HG03521 (cell line): Measurements from ENCODE around the gene OR2AK2.

Experiments
- ATAC-seq: cut with Tn5 transposase; IDR thresholded peaks from one replicate; pipeline ENCODE4 v1.9.1; 2021; ENCODE audit warnings: mild to moderate bottlenecking, moderate library complexity; ENCODE audit not compliant: unreplicated experiment

Gene OR2AK2

DNA sequence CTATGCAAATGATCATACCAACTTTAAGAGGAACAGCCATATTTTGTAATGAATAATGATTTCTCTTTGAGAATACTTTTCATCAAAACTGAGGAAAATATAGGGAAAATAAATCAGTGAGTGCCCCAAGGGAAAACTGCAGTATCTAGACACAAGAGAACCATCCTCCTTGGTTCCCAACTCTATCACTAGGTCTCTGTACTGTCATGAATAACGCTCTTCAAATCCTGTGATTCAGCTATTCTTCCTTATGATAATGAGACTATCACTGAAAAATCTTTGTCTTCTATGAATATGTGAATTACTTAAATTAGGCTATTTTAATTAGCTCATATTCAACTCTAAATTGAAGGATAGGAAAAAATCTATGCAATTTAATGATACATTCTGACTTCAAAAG, 50.8 kb downstream of the OR2AK2 start:
- no peak for ATAC-seq
